Skeletal muscle satellite cell (primary cell): ENCODE data around the gene P3H4.

Experiments used
- H3K27me3 ChIP-seq: 2 replicates; pipeline ENCODE4 v1.7.0; 2013; ENCODE audit warnings: low read length; ENCODE audit not compliant: control insufficient read depth, insufficient read depth
- H3K36me3 ChIP-seq: 2 replicates; pipeline ENCODE4 v1.7.0; 2013; ENCODE audit warnings: mild to moderate bottlenecking, control low read depth, low read length; ENCODE audit not compliant: insufficient read depth
- H3K4me1 ChIP-seq: 2 replicates; pipeline ENCODE4 v1.7.0; 2013; ENCODE audit warnings: low read length; ENCODE audit not compliant: control insufficient read depth, insufficient read depth
- H3K4me2 ChIP-seq: 2 replicates; pipeline ENCODE4 v1.7.0; 2013; ENCODE audit warnings: mild to moderate bottlenecking, low read length
- H3K4me3 ChIP-seq: 2 replicates; pipeline ENCODE4 v1.7.0; 2013; ENCODE audit warnings: low read length
- H3K9ac ChIP-seq: 2 replicates; pipeline ENCODE4 v1.7.0; 2013; ENCODE audit warnings: mild to moderate bottlenecking, low read depth, low read length, moderate library complexity
- H3K9me3 ChIP-seq: replicated peaks from 2 replicates; pipeline ENCODE4 v1.7.0; 2013; ENCODE audit warnings: mild to moderate bottlenecking, control low read depth, low read length

P3H4 gene

GRCh38 chr17:41762391-41762790, 49.4 kb downstream of the P3H4 start:
- no peaks in the 10 kb centered on the region for H3K4me1 ChIP-seq
- no peak overlapping the region for H3K4me3 ChIP-seq
- H3K9me3 ChIP-seq: no peaks in the 10 kb centered on the region
- H3K36me3 ChIP-seq: no peaks in the 10 kb centered on the region
- peaks cover 10% of the 10 kb centered on the region for H3K27me3 ChIP-seq
- H3K4me2 ChIP-seq: no peak overlapping the region
- H3K9ac ChIP-seq: no peak overlapping the region

- no peak overlapping the region for H3K4me3 ChIP-seq
Measured at GRCh38 chr17:41760878-41761277, 50.9 kb downstream of the P3H4 start.

GRCh38 chr17:41758601-41759000, 53.1 kb downstream of the P3H4 start:
- Histone ChIP-seq H3K4me2 (no peak overlapping the region), H3K4me1 (no peaks in the 10 kb centered on the region), H3K36me3 (no peaks in the 10 kb centered on the region), H3K9me3 (no peaks in the 10 kb centered on the region), H3K9ac (no peak overlapping the region), H3K27me3 (peaks cover 19% of the 10 kb centered on the region), H3K4me3 (no peak overlapping the region)

More at GRCh38 chr17:41760878-41761277, 50.9 kb downstream of the P3H4 start:
- Histone ChIP-seq H3K4me2 (no peak overlapping the region), H3K9ac (no peak overlapping the region), H3K36me3 (no peaks in the 10 kb centered on the region), H3K27me3 (peaks cover 12% of the 10 kb centered on the region), H3K9me3 (no peaks in the 10 kb centered on the region), H3K4me1 (no peaks in the 10 kb centered on the region)

- Histone ChIP-seq H3K36me3 (no peaks in the 10 kb centered on the region), H3K4me3 (no peak overlapping the region), H3K4me1 (no peaks in the 10 kb centered on the region), H3K27me3 (peaks cover 36% of the 10 kb centered on the region), H3K4me2 (no peak overlapping the region), H3K9me3 (no peaks in the 10 kb centered on the region), H3K9ac (no peak overlapping the region)
Measured at GRCh38 chr17:41754066-41754465, 57.7 kb downstream of the P3H4 start.
